Erythroblast (primary cell): Measurements from ENCODE around the gene SMOC2.

Experiments used
- GATA1 ChIP-seq: IDR thresholded peaks from 2 replicates; pipeline ENCODE4 v1.6.1; 2011; ENCODE audit warnings: low read depth, mild to moderate bottlenecking, control low read depth, low read length, moderate library complexity
- POLR2A ChIP-seq: IDR thresholded peaks from 2 replicates; pipeline ENCODE4 v1.6.1; 2011; ENCODE audit warnings: mild to moderate bottlenecking, low read length

DNA sequence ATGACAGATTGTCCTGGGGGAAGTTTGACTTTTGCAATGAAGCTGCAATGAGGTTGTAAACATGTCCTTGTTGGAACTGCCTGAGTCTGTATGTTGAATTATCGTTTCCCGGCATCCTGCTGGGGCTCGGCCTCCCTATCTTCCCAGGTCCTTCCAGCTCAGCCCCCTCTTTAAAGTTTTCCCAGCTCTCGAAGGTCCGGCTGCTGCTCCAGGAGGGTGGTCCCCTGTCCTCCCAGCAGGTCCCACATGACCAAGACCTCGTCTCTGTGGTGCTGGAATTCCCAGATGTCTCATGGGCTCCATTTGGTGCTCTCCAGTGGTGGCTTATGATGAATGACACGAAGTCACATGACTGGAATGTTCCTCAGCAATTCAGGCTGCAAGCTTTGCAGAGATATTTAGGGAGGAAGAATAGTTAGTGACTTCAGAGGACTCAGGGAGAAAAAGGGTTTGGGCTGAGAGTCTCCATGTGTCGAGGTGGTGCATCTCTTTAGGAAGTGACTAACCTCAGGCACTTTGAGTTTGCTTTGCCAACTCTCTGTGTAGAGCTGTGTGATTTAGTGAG is 21.4 kb downstream of the SMOC2 start:
- TF ChIP-seq POLR2A (no peak), GATA1 (no peak)
